GM13976 (cell line): ENCODE results near the gene OR5AU1.

Experiments used
- DNase-seq: peaks from one replicate; pipeline ENCODE4 v3.0.0; 2012; ENCODE audit warnings: low spot score
- CTCF ChIP-seq: IDR thresholded peaks from 2 replicates; pipeline ENCODE4 v1.5.1; 2012; ENCODE audit warnings: borderline replicate concordance, mild to moderate bottlenecking; ENCODE audit not compliant: insufficient read depth; ENCODE audit errors: extremely low read depth, missing control alignments, control extremely low read depth
- in situ Hi-C: fragments of 300-500 bp; cut with MboI; formaldehyde crosslinking; loops from one replicate; pipeline ENCODE4 v1.12.0; 2022; ENCODE audit warnings: low sequenced_read_pairs, mixed read lengths, inconsistent platforms; ENCODE audit not compliant: unreplicated experiment

Gene OR5AU1

GRCh38 chr14:21192875-21193535 is 37.1 kb upstream of the OR5AU1 start:
- in situ Hi-C loops: no loop called here
- no peak for TF ChIP-seq CTCF
- DNase-seq: no peak

DNA sequence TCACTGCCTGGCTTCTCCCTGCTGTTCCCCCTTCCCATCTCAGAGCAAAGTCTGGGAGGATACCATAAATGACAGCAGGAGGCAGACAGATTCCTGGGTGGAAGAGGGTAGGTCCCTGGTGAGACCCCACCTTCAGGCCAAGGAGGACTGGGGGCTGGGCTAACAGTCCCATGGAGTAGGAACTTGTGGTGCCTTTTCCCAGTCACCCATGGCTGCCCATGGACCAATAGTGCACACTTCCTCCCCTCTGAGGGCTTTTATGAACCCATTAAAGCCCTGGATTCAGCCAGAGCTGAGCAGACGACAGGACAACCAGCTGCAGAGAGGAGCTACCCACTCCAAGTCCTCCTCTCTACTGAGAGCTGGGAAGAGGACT is 36.6 kb upstream of the OR5AU1 start:
- DNase-seq: no peak
- in situ Hi-C loops: no loop called here
- TF ChIP-seq CTCF: no peak

DNA sequence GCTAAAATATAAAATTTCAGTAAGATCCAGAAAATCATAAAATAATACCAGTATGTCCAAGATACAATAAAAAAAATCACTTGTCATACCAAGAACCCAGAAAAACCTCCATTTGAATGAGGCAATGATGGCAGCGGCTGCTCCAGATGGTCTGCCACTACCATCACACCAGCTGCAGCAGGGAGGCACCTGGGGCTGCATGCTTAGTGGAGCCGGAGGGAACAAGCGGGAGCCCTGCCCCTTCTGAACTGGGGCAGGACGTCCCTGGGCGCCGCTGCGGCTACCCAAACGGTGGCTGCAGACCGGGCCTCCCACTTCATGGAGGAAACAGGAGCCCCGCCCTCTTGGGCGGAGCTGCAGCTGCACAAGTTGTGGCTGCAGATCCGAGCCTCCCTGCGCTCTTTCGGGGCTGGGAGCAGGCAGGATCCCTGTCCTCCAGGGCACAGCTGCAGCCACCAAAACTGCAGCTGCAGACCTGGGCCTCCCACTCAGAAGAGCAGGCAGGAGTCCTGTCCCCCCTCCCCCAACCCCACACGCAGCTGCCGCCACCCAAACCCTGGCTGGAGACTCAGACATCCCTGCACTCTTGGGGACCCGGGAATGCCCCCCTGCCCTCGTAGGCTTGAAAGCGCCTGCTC is 36.1 kb upstream of the OR5AU1 start:
- in situ Hi-C loops: no loop called here
- TF ChIP-seq CTCF: no peak
- peak; percentile 82 for DNase-seq

DNA sequence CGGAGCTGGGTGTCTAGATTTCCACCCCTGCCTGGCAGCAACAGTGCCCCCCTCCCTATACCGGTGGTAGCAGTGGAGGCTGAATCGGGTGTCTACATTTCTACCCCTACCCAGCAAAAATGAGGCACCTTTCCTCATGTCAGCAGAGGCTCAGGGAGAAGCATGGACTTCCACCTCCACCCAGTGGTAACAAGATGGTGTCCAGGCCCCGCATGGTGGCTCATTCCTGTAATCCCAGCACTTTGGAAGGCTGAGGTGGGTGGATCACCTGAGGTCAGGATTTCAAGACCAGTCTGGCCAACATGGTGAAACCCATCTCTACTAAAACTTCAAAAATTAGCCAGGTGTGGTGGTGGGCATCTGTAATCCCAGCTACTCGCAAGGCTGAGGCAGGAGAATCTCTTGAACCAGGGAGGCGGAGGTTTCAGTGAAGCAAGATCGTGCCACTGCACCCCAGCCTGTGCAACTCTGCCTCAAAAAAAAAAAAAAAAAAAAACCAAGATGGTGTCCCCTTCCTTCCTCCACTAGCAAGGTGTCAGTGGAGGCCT is 35.5 kb upstream of the OR5AU1 start:
- DNase-seq: no peak
- no peak for TF ChIP-seq CTCF
- in situ Hi-C loops: no loop called here

GRCh38 chr14:21185491-21185890 is 29.6 kb upstream of the OR5AU1 start:
- in situ Hi-C loops: no loop called here
- no peak for DNase-seq
- TF ChIP-seq CTCF: no peak

GRCh38 chr14:21184254-21184653 is 28.4 kb upstream of the OR5AU1 start:
- no peak for DNase-seq

More at GRCh38 chr14:21184254-21184653, 28.4 kb upstream of the OR5AU1 start:
- no peak for TF ChIP-seq CTCF
- in situ Hi-C loops: no loop called here
